NCI-H2081 (cell line): ENCODE measurements around the gene FAM241B.

Experiments used
- DNase-seq, 2 experiments: peaks; one replicate each; lab custom pipeline; 2025; lab: John Stamatoyannopoulos, UW

FAM241B gene

GRCh38 chr10:69629897-69630650 is at the start of gene FAM241B:
TSS of gene FAM241B (plus strand) at chr10:69630247. CDS start at chr10:69631744, 1,497 bp downstream.
- peak; percentile 79 to 83 for DNase-seq

GRCh38 chr10:69580435-69580834 is 49.6 kb upstream of the FAM241B start:
- DNase-seq, result no peak

- DNase-seq, result no peak
Measured at GRCh38 chr10:69583106-69583505, 46.9 kb upstream of the FAM241B start.

DNA sequence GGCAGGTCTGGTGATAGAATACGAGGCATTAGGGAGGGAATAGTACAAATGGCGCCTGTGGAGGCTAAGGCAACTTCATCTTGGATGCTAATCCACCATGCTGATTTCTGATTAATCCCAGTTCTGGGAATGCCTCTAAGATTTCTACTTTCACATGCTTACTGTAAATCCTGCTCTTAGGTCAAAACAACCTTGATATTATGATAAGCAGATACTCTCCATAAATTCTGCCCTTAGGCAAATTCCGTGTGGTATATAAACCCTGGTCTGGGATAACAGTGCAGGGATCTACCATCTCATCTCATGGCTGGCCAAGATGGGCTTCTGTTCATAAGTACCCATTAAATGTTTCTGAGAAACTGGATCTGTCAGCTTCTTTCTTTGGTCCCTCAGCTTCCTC is 45.4 kb upstream of the FAM241B start:
- no peak for DNase-seq

DNA sequence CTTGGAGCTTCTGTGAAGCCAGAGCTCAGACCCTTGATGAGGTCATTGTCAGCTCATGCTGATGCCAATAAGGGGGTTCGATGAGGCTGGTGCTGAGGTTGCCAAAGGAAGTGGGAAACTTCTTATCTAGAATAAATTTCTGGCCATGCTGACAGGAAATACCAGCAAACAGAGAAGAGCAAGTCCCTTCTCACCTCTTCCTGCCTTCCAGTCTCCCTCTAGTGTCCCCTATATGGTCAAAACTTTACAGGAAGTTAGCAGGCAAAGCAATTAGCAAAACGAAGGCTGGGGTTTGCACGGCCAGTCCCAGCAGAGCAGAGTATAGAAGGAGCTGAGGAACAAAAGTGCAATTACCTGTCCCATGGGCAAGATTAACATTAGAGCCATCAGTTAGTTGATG is 41.7 kb upstream of the FAM241B start:
- DNase-seq, result no peak

GRCh38 chr10:69600761-69601330 is 29.2 kb upstream of the FAM241B start:
- no peak for DNase-seq

- no peak for DNase-seq
Measured at GRCh38 chr10:69609077-69609476, 21.0 kb upstream of the FAM241B start.

GRCh38 chr10:69612760-69613159 is 17.3 kb upstream of the FAM241B start:
- DNase-seq, result no peak

DNA sequence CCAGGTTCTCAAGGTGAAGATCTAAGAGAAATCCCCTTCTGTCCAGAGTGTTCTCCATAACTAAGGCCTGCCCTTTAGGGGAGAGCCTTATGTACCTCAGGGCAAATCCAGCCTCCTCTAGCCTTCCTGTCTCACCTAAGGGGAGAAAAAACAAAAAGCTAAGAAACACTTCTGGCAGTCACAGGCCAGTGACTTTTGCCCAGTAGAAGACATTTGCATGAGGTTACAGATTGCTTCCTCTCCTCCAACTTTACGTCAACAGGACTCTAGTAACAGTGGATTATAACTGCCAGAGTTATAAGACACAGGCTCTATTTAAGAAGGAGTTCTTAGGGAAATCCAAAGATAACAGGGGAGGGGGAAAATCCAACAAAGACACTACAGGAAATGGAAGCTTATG is 15.9 kb upstream of the FAM241B start:
- no peak for DNase-seq

DNA sequence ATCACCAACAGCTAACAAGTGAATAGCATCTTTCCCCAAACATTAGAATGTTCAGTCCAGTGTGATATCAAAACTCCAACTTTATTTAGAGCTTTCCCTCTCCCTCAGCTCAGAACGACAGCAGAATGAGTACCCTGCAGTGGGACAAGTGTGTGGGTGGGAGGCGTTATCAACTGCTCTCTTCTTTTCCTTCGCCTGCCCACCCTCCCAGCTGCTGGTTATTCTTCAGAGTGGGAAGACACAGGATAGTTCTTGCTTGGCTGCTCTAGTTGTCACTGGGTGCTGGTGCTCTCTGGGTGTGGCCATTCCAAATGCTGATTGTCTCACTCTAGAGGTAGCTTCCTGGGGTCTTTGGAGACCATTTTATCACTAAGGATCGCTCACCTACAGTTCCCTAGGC is 13.7 kb upstream of the FAM241B start:
- DNase-seq, result no peak

DNA sequence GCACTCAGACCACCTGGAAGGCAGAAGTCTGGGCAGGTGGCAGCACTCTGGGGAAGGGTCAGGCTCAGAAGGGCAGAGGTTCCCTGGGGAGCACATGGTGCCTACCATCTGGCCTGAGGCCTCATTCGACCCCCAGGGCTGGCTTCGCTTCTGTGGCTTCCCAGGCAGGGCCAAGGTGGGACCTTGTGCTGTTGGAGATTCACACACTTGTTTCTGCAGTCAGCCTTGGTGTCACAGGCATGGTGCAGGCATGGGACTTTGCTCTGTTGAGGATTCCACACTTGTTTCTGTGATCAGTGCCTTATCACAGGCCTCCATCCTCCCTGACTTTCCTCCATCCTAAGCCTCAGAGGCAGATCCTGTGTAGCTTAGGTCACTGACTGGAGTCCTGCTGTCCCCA is 11.3 kb upstream of the FAM241B start:
- no peak for DNase-seq

DNA sequence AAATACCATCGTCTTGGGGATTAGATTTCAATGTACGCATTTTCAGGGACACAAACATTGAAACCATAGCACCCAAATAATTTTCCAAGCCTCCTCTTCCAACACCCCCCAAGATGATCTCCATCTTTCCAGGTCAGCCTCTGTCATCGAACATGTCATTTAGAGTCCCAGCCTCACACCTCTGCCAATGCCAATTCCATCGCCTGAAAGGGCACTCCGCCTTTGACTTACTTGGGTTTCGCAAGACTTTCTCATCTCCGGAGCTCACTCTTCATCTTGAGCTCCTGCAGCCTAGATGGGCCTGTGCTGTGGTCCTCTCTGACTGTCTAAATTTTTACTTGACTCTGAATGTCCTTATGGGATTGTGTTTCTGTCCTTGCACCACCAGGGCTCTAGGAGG is 10.4 kb upstream of the FAM241B start:
- no peak for DNase-seq

GRCh38 chr10:69620625-69621024 is 9.4 kb upstream of the FAM241B start:
- DNase-seq, result no peak

DNA sequence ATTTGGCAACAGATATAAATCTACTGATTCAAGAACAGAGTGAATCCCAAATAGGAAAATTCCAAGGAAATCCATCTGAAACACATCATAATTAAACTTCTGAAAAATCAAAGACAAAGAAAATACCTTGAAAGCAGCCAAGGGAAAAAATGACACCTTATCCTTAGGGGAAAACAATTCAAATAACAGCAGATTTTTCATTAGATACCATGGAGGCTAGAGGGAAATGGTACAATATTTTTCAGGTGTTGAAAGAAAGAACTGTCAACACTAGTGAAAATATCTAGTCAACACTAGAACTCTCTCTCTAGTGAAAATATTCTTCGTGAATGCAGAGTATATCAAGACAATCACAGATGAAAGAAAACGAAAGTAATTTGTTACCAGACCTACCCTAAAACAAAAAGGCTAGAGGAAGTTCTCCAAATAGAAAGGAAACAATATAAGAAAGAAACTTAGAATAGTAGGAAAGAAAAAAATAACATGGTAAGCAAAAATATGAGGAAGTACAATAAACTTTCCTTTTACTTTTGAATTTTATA is 5.7 kb upstream of the FAM241B start:
- no peak for DNase-seq

- DNase-seq, result no peak
Measured at GRCh38 chr10:69626826-69627225, 3.2 kb upstream of the FAM241B start.

DNA sequence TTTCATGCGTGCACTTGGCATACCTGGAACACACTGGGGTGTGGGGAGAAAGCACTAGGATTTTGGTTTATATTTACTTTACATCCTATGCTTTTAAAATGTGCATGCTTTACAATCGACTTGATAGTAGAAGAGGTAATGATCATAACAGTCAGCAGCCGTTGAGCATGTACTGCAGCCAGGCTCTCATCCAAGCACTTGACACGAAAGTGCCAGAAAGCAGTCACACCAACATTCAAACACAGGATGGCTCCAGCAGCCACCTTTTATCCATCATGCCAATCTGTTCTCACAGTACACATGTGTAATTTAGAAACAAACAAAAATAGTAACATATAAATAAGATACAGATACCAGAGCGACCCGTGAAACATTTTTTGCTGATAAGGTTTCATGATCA is 1.2 kb upstream of the FAM241B start:
- DNase-seq, result no peak

DNA sequence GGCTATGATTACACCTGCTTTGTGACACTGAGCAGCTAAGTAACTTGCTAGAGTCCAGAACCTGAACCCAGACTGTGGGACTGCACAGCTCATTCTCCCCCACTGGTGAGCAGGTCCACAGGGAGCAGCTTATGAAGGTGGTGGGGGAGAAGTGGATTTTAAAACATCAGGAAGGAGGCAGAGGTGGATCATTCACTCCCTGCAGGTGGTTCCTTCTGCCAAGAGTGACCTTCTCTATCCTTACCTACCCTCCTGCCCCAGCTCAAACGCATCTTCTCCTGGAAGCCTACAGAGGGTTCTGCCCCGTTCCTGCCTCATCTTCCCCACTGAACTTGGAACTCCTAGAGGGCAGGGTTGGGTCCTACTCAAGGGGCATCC is 539 bp upstream of the FAM241B start:
- DNase-seq, result no peak

GRCh38 chr10:69630651-69631400 is 779 bp downstream of the FAM241B start:
- DNase-seq, result no peak

DNA sequence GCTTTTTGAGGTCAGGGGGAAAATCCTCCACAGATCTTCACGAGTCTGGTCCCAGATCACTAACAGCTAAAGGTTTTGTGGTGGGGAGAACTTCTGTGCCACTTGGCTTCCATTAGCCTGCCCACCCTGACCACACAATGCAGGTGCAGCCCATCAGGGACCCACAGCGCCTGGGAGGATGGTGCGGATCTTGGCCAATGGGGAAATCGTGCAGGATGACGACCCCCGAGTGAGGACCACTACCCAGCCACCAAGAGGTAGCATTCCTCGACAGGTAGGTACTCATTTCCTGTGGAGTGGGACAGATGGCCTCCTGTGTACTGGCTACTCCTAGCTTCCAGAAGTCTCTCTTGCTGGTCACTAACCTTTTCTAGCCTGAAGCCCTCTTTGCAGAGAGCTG is 1.5 kb downstream of the FAM241B start:
- DNase-seq, result no peak

DNA sequence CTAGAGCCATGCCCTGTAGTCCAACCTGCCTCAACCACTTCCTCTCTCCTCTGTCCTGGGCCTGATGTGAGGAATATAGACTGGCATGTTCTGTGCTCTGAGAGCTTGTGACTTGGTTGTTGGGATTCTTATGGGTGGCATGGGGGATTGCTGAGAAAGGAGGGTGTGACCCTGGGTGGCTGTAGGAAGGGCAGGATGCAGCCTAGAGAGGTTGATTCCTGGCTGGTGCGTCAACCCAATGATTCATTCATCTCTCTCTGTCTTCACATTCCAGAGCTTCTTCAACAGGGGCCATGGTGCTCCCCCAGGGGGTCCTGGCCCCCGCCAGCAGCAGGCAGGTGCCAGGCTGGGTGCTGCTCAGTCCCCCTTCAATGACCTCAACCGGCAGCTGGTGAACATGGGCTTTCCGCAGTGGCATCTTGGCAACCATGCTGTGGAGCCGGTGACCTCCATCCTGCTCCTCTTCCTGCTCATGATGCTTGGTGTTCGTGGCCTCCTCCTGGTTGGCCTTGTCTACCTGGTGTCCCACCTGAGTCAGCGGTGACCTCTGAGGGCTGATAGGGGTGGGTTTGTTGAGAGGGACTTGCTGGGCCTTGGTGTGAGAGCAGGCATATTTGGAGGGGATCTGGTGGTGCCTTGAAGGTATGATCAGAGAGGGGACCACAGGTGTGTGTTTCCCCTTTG is 2.6 kb downstream of the FAM241B start:
- DNase-seq, result no peak

GRCh38 chr10:69633673-69634635 is 3.9 kb downstream of the FAM241B start:
- no peak for DNase-seq
